ENCODE measurements around the gene ROR1.
"Not testable (repeated sequence)": the region's sequence is repeated elsewhere in the genome, so short reads cannot be mapped to it uniquely, and the experiment has no call there.

ROR1 gene

DNA sequence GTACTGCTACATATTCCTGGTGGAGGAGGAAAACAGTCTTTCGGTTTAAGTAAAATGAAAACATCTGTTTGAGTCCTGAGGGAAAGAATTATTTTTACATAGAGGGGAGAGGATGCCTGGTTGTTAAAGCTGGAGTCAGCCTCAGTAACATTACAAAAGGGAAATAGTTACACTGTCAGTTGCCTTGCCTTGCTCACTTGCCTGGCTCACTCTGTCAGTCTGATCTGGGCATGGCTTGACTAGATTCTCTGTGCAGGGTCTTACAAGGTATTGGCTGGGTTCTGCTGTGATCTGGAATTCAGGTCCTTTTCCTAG lies 421.2 kb downstream of the ROR1 start:
- peak; percentile 61 for DNase-seq

GRCh38 chr1:64196074-64196870 lies 422.5 kb downstream of the ROR1 start:
- no peak for DNase-seq

GRCh38 chr1:64197076-64197475 lies 423.3 kb downstream of the ROR1 start:
- no peak for DNase-seq

GRCh38 chr1:64199154-64199553 lies 425.3 kb downstream of the ROR1 start:
- no peak for DNase-seq

DNA sequence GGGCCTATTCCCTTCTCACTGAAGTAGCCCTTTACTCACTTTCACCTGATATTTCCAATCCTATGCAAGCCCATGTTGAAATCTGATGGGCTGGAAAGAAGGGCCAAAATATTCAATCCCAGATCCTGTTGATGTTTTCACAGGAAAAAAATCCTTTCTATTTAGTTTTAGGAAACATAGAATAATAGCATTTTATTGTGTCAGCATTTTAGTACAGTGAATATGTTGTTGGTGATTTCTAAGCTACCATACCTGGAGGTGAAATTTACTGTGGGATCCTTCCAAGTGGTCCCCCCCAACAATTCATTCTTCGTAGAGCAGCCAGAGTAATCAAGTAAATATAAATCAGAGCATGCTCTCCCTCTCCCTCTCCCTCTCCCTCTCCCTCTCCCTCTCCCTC lies 426.2 kb downstream of the ROR1 start:
- DNase-seq = no peak

GRCh38 chr1:64203420-64203819 lies 429.6 kb downstream of the ROR1 start, which contains the start of gene UBE2U:
UBE2U (plus strand) TSS chr1:64203623; CDS start chr1:64204051, 428 bp downstream.
- no peak for DNase-seq

GRCh38 chr1:64209221-64209620 lies 435.4 kb downstream of the ROR1 start:
- no peak for DNase-seq

- peak; percentile 88 for DNase-seq
Measured at GRCh38 chr1:64212031-64212430, 438.2 kb downstream of the ROR1 start.

GRCh38 chr1:64215576-64215975 lies 441.8 kb downstream of the ROR1 start:
- no peak for DNase-seq

DNA sequence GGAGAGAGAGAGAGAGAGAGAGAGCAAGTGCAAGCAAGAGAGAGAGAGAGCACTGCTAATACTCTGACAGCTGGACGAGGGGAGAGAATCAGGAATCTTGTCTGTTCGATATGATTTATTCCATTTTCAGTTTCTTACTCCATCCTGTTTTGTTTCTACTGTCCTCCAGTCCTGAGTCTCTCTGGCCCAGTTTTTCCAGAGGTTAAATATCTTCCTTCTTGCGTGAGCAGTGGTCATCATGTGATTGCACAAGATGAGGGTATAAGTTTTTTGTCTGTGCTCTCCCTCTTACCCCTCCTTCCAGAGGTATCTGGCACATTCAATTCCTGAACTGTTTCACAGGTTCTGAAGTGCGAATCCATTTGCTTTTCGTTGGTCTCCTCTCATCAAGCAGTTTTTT lies 446.4 kb downstream of the ROR1 start:
- no peak for DNase-seq

GRCh38 chr1:64223329-64224151 lies 449.7 kb downstream of the ROR1 start:
- DNase-seq = peak; percentile 96

GRCh38 chr1:64224236-64224635 lies 450.4 kb downstream of the ROR1 start:
- DNase-seq = not testable (repeated sequence)

DNA sequence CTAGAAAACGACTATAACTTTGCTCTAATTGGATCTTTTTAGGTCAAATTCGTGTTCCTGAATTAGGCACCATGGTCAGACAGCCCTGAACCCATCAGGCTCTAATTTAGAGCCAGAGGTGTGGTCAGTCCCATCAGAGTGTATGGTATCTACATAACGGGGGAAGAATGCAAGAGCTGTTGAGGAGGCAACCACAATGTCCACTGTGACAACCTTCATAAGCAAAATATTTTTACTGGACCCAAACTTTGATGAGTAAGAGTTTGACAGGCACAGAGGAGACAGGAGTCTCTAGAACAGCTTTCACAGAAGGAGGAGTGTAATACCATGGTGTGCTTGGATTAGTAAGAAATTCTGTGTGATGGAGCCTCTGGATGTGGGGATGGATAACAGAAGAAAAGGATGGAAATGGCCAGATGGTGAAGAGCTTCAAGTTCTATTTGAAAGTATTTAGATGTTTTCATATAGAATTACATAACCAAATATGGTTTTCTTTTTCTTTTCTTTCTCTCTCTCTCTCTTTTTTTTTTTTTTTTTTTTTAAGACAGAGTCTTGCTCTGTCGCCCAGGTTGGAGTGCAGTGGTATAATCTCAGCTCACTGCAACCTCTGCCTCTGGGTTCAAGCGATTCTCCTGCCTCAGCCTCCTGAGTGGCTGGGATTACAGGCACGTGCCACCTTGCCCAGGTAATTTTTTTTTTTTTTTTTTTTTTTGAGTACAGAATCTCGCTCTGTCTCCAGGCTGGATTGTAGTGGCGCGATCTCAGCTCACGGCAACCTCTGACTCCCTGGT lies 454.5 kb downstream of the ROR1 start:
- peak; percentile 70 for DNase-seq

- DNase-seq = no peak
Measured at GRCh38 chr1:64229307-64229706, 455.5 kb downstream of the ROR1 start.
